HepG2 (cell line): ENCODE data around the gene FAM20C. TPM values are rescaled to one million over a fixed set of nuclear protein-coding genes. Genes with fewer than 3 reads are reported as not detected.

Source experiments
- ATAC-seq: fragments of 200-7000 bp; cut with Tn5 transposase; 3 replicates; pipeline ENCODE4 v1.9.1; 2020; ENCODE audit warnings: mild to moderate bottlenecking, moderate library complexity
- BruUV-seq: library from RNA; stranded (reverse); fragments of 400-500 nt; replicated peaks from 2 replicates; lab custom pipeline; 2021; lab: Mats Ljungman, UMichigan
- CTCF ChIA-PET: fragments of 300-600 bp; formaldehyde crosslinking; extraction: SDS; loops from one replicate; lab custom pipeline; 2021; ENCODE audit warnings: low total read pairs, inconsistent platforms, low intra/inter-chr PET ratio; lab: Yijun Ruan, JAX
- POLR2A ChIA-PET: fragments of 350-600 bp; sonication (Branson Sonifier 250); formaldehyde crosslinking; loops from one replicate; lab custom pipeline; 2020; ENCODE audit warnings: antibody characterized with exemption, inconsistent platforms; lab: Yijun Ruan, JAX
- DNase-seq: peaks from one replicate; pipeline ENCODE4 v3.0.0-alpha.2; 2015; ENCODE audit warnings: low spot score
- FAIRE-seq: peaks from 3 replicates; lab custom pipeline; 2011; peaks lifted over from hg19 to GRCh38; lab: Jason Lieb, UNC
- H2AFZ ChIP-seq: one replicate; pipeline ENCODE4 v1.6.1; 2011; ENCODE audit warnings: low read length, inconsistent platforms
- H3K27ac ChIP-seq: fragments of 300-600 bp; 3 replicates; pipeline ENCODE4 v1.8.0; 2011; ENCODE audit warnings: mixed run types, mild to moderate bottlenecking, mixed read lengths, low read length, inconsistent platforms; ENCODE audit not compliant: insufficient read depth; ENCODE audit errors: extremely low read length
- H3K27me3 ChIP-seq, 2 experiments: fragments of 200-600 bp in 1 of 2; 2 replicates in 1 of 2; 3 replicates in 1 of 2; pipeline versions ENCODE4 v1.6.0 to v1.8.0; 2011; ENCODE audit warnings: low read length in 2 of 2, mild to moderate bottlenecking in 2 of 2, moderate library complexity in 2 of 2, inconsistent platforms in 1 of 2; ENCODE audit not compliant: insufficient read depth in 2 of 2, control insufficient read depth in 1 of 2
- H3K36me3 ChIP-seq, 2 experiments: fragments of 200-600 bp in 1 of 2; replicated peaks in 1 of 2; 2 replicates in 1 of 2; 3 replicates in 1 of 2; pipeline versions ENCODE4 v1.5.1 to v1.8.0; 2011; ENCODE audit warnings: low read length in 2 of 2, inconsistent platforms in 1 of 2; ENCODE audit not compliant: insufficient read depth in 2 of 2, control insufficient read depth in 1 of 2
- H3K4me1 ChIP-seq: 2 replicates; pipeline ENCODE4 v1.5.1; 2012; ENCODE audit warnings: low read length, inconsistent platforms; ENCODE audit not compliant: insufficient read depth
- H3K4me2 ChIP-seq: 2 replicates; pipeline ENCODE4 v1.6.0; 2011; ENCODE audit warnings: low read depth, low read length, inconsistent platforms
- H3K4me3 ChIP-seq, 3 experiments: fragments of 200-600 bp in 1 of 3; sonication (generic), shearing (Covaris generic) in 1 of 3; replicated peaks in 1 of 3; 2 replicates each; pipeline ENCODE4 v1.5.1; 2011 to 2016; ENCODE audit warnings: low read length in 3 of 3, inconsistent platforms in 2 of 3, low read depth in 2 of 3, mild to moderate bottlenecking in 2 of 3, control low read depth in 1 of 3, mixed read lengths in 1 of 3; ENCODE audit not compliant: insufficient read depth in 1 of 3
- H3K79me2 ChIP-seq: one replicate; pipeline ENCODE4 v1.6.1; 2011; ENCODE audit warnings: low read length, inconsistent platforms; ENCODE audit not compliant: insufficient read depth
- H3K9ac ChIP-seq: 2 replicates; pipeline ENCODE4 v1.6.0; 2011; ENCODE audit warnings: mild to moderate bottlenecking, low read depth, low read length, inconsistent platforms; ENCODE audit not compliant: insufficient read depth
- H3K9me3 ChIP-seq: 2 replicates; pipeline ENCODE4 v1.5.1; 2012; ENCODE audit warnings: mild to moderate bottlenecking, low read length
- H4K20me1 ChIP-seq: 2 replicates; pipeline ENCODE4 v1.6.0; 2011; ENCODE audit warnings: inconsistent platforms, mild to moderate bottlenecking, low read length, moderate library complexity; ENCODE audit not compliant: insufficient read depth
- GRHL1 ChIP-seq: sonication (generic); formaldehyde crosslinking; conservative IDR thresholded peaks from 2 replicates; pipeline ENCODE4 v1.8.0; 2022; ENCODE audit warnings: missing genetic modification reagents
- HOXA7 ChIP-seq: sonication (generic); formaldehyde crosslinking; IDR thresholded peaks from 2 replicates; pipeline ENCODE4 v1.8.1; 2022; ENCODE audit warnings: mild to moderate bottlenecking, missing genetic modification reagents, moderate library complexity
- JDP2 ChIP-seq: sonication (generic); formaldehyde crosslinking; IDR thresholded peaks from 2 replicates; pipeline ENCODE4 v1.8.1; 2022; ENCODE audit warnings: missing genetic modification reagents, borderline replicate concordance
- JUN ChIP-seq: sonication (generic); formaldehyde crosslinking; IDR thresholded peaks from 2 replicates; pipeline ENCODE4 v1.4.0; 2020; ENCODE audit warnings: mild to moderate bottlenecking, missing genetic modification reagents
- POGZ ChIP-seq: sonication (generic); formaldehyde crosslinking; IDR thresholded peaks from 2 replicates; pipeline ENCODE4 v1.4.0; 2020; ENCODE audit warnings: mild to moderate bottlenecking, missing genetic modification reagents
- RAD21 ChIP-seq: fragments of 450-650 bp; formaldehyde crosslinking; IDR thresholded peaks from 2 replicates; pipeline ENCODE4 v1.5.0; 2020; ENCODE audit warnings: mild to moderate bottlenecking
- RBFOX2 ChIP-seq: fragments of 200-400 bp; formaldehyde crosslinking; IDR thresholded peaks from 2 replicates; pipeline ENCODE4 v1.6.1; 2017; ENCODE audit warnings: low read depth, mild to moderate bottlenecking, low read length
- THAP7 ChIP-seq: sonication (generic); formaldehyde crosslinking; IDR thresholded peaks from 2 replicates; pipeline ENCODE4 v1.8.1; 2023; ENCODE audit warnings: mild to moderate bottlenecking, missing genetic modification reagents
- TIGD3 ChIP-seq: sonication (generic); formaldehyde crosslinking; IDR thresholded peaks from 2 replicates; pipeline ENCODE4 v1.5.1; 2020; ENCODE audit warnings: mild to moderate bottlenecking, missing genetic modification reagents, borderline replicate concordance
- WGBS: methylation state at CpG from one replicate; pipeline ENCODE4 v1.1.6; 2017; ENCODE audit warnings: low lambda C conversion rate; 5-methylcytosine and 5-hydroxymethylcytosine counted together
- in situ Hi-C: cut with HindIII; loops from 2 replicates; pipeline ENCODE4 v1.10.0; 2017; ENCODE audit warnings: low pct_unique_long_range_greater_than_20kb; ENCODE audit not compliant: extremely low pct_ligation_motif_present
- intact Hi-C: fragments of 100-400 bp; cut with micrococcal nuclease; formaldehyde crosslinking; loops from one replicate; pipeline ENCODE4 v1.10.0; 2022; ENCODE audit not compliant: unreplicated experiment
- polyA plus RNA-seq, 8 experiments: library from polyadenylated mRNA; depleted of rRNA in 3 of 8; stranded (reverse) in 7 of 8; unstranded in 1 of 8; fragments of >200 nt; fragmentation: Illumina TruSeq in 4 of 8; extraction: Trizol in 4 of 8; gene quantifications; 2 replicates each; pipeline versions ENCODE4 v1.2.1 to v1.2.3, GENCODE V29; 2011 to 2016; ENCODE audit warnings: low read depth in 4 of 8, missing spikeins in 1 of 8, mixed read lengths in 1 of 8; ENCODE audit not compliant: insufficient read depth in 1 of 8
- total RNA-seq, 5 experiments: library from RNA; depleted of rRNA; stranded (reverse); fragments of >200 nt; fragmentation: Illumina TruSeq; extraction: Trizol; gene quantifications; 2 replicates each; pipeline ENCODE4 v1.2.3, GENCODE V29; 2016; ENCODE audit warnings: low read depth in 1 of 5

The FAM20C gene
- total and polyA plus RNA-seq, 2 of the 13 experiments (the other 11 are each of a cell fraction or from before 2014, with no cell fraction given), result 11.9 to 19.9 TPM

GRCh38 chr7:179948-180694, 12.2 kb upstream of the FAM20C start:
- Histone ChIP-seq H3K27me3 (peaks cover 21 to 87% of the 10 kb centered on the region in 2 experiments), H3K4me1 (no peaks in the 10 kb centered on the region), H3K27ac (no peak overlapping the region), H3K79me2 (no peaks in the 10 kb centered on the region), H3K4me2 (no peak overlapping the region), H3K4me3 (no peak overlapping the region), H3K9me3 (no peaks in the 10 kb centered on the region), H4K20me1 (no peaks in the 10 kb centered on the region; the same call in 1 of the 2 replicates), H3K36me3 (no peaks in the 10 kb centered on the region), H3K9ac (no peak overlapping the region), H2AFZ (no peak overlapping the region)
- ChIA-PET CTCF (no interaction called here), POLR2A (interaction anchor here (1.1 kb wide), 1 partner anchor 12 kb away, joined by 4 read pairs; the partner anchor contains the start of gene FAM20C)
- DNase-seq, result no peak
- TF ChIP-seq RAD21 (CRISPR knock-in tag), result no peak
- TF ChIP-seq JDP2 (CRISPR knock-in tag), result no peak
- TF ChIP-seq TIGD3, result no peak
- no peak for TF ChIP-seq GRHL1 (CRISPR knock-in tag)
- no peak for TF ChIP-seq JUN (CRISPR knock-in tag)
- TF ChIP-seq HOXA7 (CRISPR knock-in tag), result no peak
- no peak for TF ChIP-seq RBFOX2
- TF ChIP-seq THAP7 (CRISPR knock-in tag), result no peak
- no peak for TF ChIP-seq POGZ
- in situ Hi-C loops, result no loop called here
- ATAC-seq, result no peak
- intact Hi-C loops, result no loop called here
- WGBS, result 40% methylated on average over 7 of the region's 22 CpGs
- FAIRE-seq, result no peak
- no TSS peak for BruUV-seq
